H1 (cell line): ENCODE data around the gene HTR3A. TPM values are rescaled to one million over a fixed set of nuclear protein-coding genes. Genes with fewer than 3 reads are reported as not detected.

Source experiments
- ASH2L ChIP-seq: fragments of 200-600, 300-600 bp; sonication (generic); IDR thresholded peaks from one replicate; pipeline ENCODE4 v1.7.1; 2017; ENCODE audit warnings: low read length
- EGR1 ChIP-seq: IDR thresholded peaks from 2 replicates; pipeline ENCODE4 v1.6.1; 2011; ENCODE audit warnings: low read depth, low read length, borderline replicate concordance
- JUND ChIP-seq: IDR thresholded peaks from 2 replicates; pipeline ENCODE4 v1.6.1; 2011; ENCODE audit warnings: mild to moderate bottlenecking, improper control_type of control experiment, low read length
- KDM1A ChIP-seq: fragments of 200-600, 300-600 bp; sonication (generic); IDR thresholded peaks from 2 replicates; pipeline ENCODE4 v1.7.1; 2016; ENCODE audit warnings: mild to moderate bottlenecking, low read length, borderline replicate concordance
- NRF1 ChIP-seq: IDR thresholded peaks from 2 replicates; pipeline ENCODE4 v1.6.1; 2011; ENCODE audit warnings: mild to moderate bottlenecking, low read depth, low read length, improper control_type of control experiment
- SIX5 ChIP-seq: IDR thresholded peaks from 2 replicates; pipeline ENCODE4 v1.6.1; 2011; ENCODE audit warnings: mild to moderate bottlenecking, low read depth, low read length
- TCF12 ChIP-seq: IDR thresholded peaks from 2 replicates; pipeline ENCODE4 v1.6.1; 2011; ENCODE audit warnings: low read depth, mild to moderate bottlenecking, low read length
- polyA plus RNA-seq, 7 experiments: library from polyadenylated mRNA; depleted of rRNA in 3 of 7; stranded (reverse) in 5 of 7; unstranded in 2 of 7; fragments of >200 nt in 5 of 7; fragments of 200-250 nt in 2 of 7; gene quantifications; 1 replicate in 5 of 7; 2 replicates in 1 of 7; 4 replicates in 1 of 7; pipeline versions ENCODE4 v1.2.1 to v1.2.3, GENCODE V29; 2011 to 2013; ENCODE audit warnings: missing spikeins in 2 of 7, mixed read lengths in 2 of 7
- total RNA-seq: library from RNA; stranded (reverse); fragmentation: NEBNext Ultra II Directional; extraction: Animal tissue kit (Norgen Biotek cat#: 25700); gene quantifications from 2 replicates; pipeline ENCODE4 v1.2.1, GENCODE V29; 2021
- TF ChIP-seq, protein P1 (sequence below), 3 experiments: IDR thresholded peaks; 1 replicate in 2 of 3; 2 replicates in 1 of 3; pipeline versions ENCODE4 v1.5.1 to v1.6.1; 2011; ENCODE audit warnings: low read length in 3 of 3, mild to moderate bottlenecking in 3 of 3, inconsistent platforms in 2 of 3, low read depth in 1 of 3, moderate library complexity in 1 of 3; ENCODE audit not compliant: insufficient read depth in 1 of 3; ENCODE audit errors: control extremely low read depth in 1 of 3
- TF ChIP-seq, protein P2 (sequence below): fragments of 300-600 bp; sonication (generic); IDR thresholded peaks from 2 replicates; pipeline ENCODE4 v1.7.1; 2012; ENCODE audit warnings: low read length, moderate library complexity, mild to moderate bottlenecking, inconsistent platforms; ENCODE audit not compliant: insufficient replicate concordance

The HTR3A gene
- total and polyA plus RNA-seq, 2 of the 8 experiments (the other 6 are each of a cell fraction or from before 2014, with no cell fraction given): 7.5 to 8.9 TPM

DNA sequence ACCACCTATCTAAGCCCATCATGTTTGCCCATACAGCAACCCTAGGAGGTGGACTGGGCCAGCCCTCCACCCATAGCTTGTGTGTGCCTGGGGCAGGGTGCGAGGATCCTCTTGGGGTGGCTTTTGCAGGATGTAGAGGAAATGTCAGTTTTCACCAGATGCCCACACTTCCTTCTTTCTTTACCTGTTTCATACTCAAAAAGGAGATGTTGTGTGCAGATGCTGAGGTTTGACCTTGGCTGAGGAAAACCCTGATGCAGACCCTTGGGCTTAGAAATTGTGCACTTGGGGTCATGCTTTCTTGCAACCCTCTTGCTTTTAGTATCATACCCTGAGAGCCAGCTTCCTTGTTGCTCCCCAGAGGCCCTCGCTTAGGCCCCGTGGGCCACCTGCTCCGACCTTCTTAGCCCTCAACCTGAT is 2.2 kb downstream of the HTR3A start (continued):
- TF ChIP-seq, protein P1, sequence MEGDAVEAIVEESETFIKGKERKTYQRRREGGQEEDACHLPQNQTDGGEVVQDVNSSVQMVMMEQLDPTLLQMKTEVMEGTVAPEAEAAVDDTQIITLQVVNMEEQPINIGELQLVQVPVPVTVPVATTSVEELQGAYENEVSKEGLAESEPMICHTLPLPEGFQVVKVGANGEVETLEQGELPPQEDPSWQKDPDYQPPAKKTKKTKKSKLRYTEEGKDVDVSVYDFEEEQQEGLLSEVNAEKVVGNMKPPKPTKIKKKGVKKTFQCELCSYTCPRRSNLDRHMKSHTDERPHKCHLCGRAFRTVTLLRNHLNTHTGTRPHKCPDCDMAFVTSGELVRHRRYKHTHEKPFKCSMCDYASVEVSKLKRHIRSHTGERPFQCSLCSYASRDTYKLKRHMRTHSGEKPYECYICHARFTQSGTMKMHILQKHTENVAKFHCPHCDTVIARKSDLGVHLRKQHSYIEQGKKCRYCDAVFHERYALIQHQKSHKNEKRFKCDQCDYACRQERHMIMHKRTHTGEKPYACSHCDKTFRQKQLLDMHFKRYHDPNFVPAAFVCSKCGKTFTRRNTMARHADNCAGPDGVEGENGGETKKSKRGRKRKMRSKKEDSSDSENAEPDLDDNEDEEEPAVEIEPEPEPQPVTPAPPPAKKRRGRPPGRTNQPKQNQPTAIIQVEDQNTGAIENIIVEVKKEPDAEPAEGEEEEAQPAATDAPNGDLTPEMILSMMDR (IDR thresholded peaks at IDR 0.05; ENCODE audit: control extremely low read depth in 1 of 3, insufficient read depth in 1 of 3, low read depth in 1 of 3, low read length in 3 of 3): no peak
- TF ChIP-seq SIX5: no peak
- TF ChIP-seq, protein P2, sequence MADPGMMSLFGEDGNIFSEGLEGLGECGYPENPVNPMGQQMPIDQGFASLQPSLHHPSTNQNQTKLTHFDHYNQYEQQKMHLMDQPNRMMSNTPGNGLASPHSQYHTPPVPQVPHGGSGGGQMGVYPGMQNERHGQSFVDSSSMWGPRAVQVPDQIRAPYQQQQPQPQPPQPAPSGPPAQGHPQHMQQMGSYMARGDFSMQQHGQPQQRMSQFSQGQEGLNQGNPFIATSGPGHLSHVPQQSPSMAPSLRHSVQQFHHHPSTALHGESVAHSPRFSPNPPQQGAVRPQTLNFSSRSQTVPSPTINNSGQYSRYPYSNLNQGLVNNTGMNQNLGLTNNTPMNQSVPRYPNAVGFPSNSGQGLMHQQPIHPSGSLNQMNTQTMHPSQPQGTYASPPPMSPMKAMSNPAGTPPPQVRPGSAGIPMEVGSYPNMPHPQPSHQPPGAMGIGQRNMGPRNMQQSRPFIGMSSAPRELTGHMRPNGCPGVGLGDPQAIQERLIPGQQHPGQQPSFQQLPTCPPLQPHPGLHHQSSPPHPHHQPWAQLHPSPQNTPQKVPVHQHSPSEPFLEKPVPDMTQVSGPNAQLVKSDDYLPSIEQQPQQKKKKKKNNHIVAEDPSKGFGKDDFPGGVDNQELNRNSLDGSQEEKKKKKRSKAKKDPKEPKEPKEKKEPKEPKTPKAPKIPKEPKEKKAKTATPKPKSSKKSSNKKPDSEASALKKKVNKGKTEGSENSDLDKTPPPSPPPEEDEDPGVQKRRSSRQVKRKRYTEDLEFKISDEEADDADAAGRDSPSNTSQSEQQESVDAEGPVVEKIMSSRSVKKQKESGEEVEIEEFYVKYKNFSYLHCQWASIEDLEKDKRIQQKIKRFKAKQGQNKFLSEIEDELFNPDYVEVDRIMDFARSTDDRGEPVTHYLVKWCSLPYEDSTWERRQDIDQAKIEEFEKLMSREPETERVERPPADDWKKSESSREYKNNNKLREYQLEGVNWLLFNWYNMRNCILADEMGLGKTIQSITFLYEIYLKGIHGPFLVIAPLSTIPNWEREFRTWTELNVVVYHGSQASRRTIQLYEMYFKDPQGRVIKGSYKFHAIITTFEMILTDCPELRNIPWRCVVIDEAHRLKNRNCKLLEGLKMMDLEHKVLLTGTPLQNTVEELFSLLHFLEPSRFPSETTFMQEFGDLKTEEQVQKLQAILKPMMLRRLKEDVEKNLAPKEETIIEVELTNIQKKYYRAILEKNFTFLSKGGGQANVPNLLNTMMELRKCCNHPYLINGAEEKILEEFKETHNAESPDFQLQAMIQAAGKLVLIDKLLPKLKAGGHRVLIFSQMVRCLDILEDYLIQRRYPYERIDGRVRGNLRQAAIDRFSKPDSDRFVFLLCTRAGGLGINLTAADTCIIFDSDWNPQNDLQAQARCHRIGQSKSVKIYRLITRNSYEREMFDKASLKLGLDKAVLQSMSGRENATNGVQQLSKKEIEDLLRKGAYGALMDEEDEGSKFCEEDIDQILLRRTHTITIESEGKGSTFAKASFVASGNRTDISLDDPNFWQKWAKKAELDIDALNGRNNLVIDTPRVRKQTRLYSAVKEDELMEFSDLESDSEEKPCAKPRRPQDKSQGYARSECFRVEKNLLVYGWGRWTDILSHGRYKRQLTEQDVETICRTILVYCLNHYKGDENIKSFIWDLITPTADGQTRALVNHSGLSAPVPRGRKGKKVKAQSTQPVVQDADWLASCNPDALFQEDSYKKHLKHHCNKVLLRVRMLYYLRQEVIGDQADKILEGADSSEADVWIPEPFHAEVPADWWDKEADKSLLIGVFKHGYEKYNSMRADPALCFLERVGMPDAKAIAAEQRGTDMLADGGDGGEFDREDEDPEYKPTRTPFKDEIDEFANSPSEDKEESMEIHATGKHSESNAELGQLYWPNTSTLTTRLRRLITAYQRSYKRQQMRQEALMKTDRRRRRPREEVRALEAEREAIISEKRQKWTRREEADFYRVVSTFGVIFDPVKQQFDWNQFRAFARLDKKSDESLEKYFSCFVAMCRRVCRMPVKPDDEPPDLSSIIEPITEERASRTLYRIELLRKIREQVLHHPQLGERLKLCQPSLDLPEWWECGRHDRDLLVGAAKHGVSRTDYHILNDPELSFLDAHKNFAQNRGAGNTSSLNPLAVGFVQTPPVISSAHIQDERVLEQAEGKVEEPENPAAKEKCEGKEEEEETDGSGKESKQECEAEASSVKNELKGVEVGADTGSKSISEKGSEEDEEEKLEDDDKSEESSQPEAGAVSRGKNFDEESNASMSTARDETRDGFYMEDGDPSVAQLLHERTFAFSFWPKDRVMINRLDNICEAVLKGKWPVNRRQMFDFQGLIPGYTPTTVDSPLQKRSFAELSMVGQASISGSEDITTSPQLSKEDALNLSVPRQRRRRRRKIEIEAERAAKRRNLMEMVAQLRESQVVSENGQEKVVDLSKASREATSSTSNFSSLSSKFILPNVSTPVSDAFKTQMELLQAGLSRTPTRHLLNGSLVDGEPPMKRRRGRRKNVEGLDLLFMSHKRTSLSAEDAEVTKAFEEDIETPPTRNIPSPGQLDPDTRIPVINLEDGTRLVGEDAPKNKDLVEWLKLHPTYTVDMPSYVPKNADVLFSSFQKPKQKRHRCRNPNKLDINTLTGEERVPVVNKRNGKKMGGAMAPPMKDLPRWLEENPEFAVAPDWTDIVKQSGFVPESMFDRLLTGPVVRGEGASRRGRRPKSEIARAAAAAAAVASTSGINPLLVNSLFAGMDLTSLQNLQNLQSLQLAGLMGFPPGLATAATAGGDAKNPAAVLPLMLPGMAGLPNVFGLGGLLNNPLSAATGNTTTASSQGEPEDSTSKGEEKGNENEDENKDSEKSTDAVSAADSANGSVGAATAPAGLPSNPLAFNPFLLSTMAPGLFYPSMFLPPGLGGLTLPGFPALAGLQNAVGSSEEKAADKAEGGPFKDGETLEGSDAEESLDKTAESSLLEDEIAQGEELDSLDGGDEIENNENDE: no peak
- no peak for TF ChIP-seq JUND
- TF ChIP-seq KDM1A: no peak
- no peak for TF ChIP-seq TCF12
- TF ChIP-seq ASH2L: no peak
- TF ChIP-seq EGR1: no peak
- no peak for TF ChIP-seq NRF1
